ENCODE results near the gene CCNJ.

Gene CCNJ

GRCh38 chr10:96092999-96093767 lies 49.8 kb downstream of the CCNJ start:
- no peak for TF ChIP-seq CTCF (IDR thresholded peaks at IDR 0.05)

GRCh38 chr10:96093948-96094347 lies 50.6 kb downstream of the CCNJ start:
- TF ChIP-seq CTCF (IDR thresholded peaks at IDR 0.05): no peak

- no peak for TF ChIP-seq CTCF (IDR thresholded peaks at IDR 0.05)
These were observed 53.6 kb downstream of the CCNJ start for GRCh38 chr10:96096958-96097357.

- no peak for TF ChIP-seq CTCF (IDR thresholded peaks at IDR 0.05)
These were observed 54.5 kb downstream of the CCNJ start for GRCh38 chr10:96097865-96098264.

GRCh38 chr10:96107623-96108038 lies 64.2 kb downstream of the CCNJ start:
- no peak for TF ChIP-seq CTCF (IDR thresholded peaks at IDR 0.05)

All from LNCAP (cell line).